Fibroblast of lung (primary cell): ENCODE results near the gene APOA1. TPM values are rescaled to one million over a fixed set of nuclear protein-coding genes. Genes with fewer than 3 reads are reported as not detected.

Experiments used
- DNase-seq, 2 donors: peaks; one replicate each; pipeline versions ENCODE4 v3.0.0 to v3.0.0-alpha.2; 2010; ENCODE audit warnings: low read depth in 2 of 2
- H2AFZ ChIP-seq: 2 replicates; pipeline ENCODE4 v1.5.1; 2012; ENCODE audit warnings: low read length, control low read depth, inconsistent platforms
- H3K27ac ChIP-seq: 2 replicates; pipeline ENCODE4 v1.5.1; 2011; ENCODE audit warnings: low read length, control low read depth; ENCODE audit not compliant: insufficient read depth
- H3K27me3 ChIP-seq: 2 replicates; pipeline ENCODE4 v1.5.1; 2011; ENCODE audit warnings: mild to moderate bottlenecking, low read length; ENCODE audit not compliant: control insufficient read depth, insufficient read depth
- H3K36me3 ChIP-seq: 2 replicates; pipeline ENCODE4 v1.5.1; 2011; ENCODE audit warnings: low read length; ENCODE audit not compliant: control insufficient read depth, insufficient read depth
- H3K4me1 ChIP-seq: 2 replicates; pipeline ENCODE4 v1.5.1; 2011; ENCODE audit warnings: low read length; ENCODE audit not compliant: control insufficient read depth, insufficient read depth; ENCODE audit errors: extremely low read depth
- H3K4me2 ChIP-seq: 2 replicates; pipeline ENCODE4 v1.5.1; 2011; ENCODE audit warnings: low read length, control low read depth; ENCODE audit not compliant: insufficient read depth; ENCODE audit errors: extremely low read depth
- H3K4me3 ChIP-seq, 4 experiments: fragments of 200-600 bp in 1 of 4; sonication (generic) in 1 of 4; replicated peaks in 1 of 4; 2 replicates each; pipeline ENCODE4 v1.5.1; 2011 to 2016; ENCODE audit warnings: low read length in 4 of 4, low read depth in 3 of 4, mild to moderate bottlenecking in 3 of 4, control low read depth in 2 of 4, inconsistent platforms in 1 of 4, mixed read lengths in 1 of 4; ENCODE audit not compliant: insufficient read depth in 1 of 4; ENCODE audit errors: control extremely low read depth in 1 of 4
- H3K79me2 ChIP-seq: 2 replicates; pipeline ENCODE4 v1.5.1; 2012; ENCODE audit warnings: mild to moderate bottlenecking, low read length, inconsistent platforms; ENCODE audit not compliant: control insufficient read depth, insufficient read depth
- H3K9ac ChIP-seq: 2 replicates; pipeline ENCODE4 v1.5.1; 2011; ENCODE audit warnings: mild to moderate bottlenecking, low read length, control low read depth; ENCODE audit not compliant: insufficient read depth
- H3K9me3 ChIP-seq: 2 replicates; pipeline ENCODE4 v1.5.1; 2012; ENCODE audit warnings: low read depth, low read length; ENCODE audit not compliant: control insufficient read depth, insufficient read depth
- H4K20me1 ChIP-seq: 2 replicates; pipeline ENCODE4 v1.5.1; 2011; ENCODE audit warnings: low read length; ENCODE audit not compliant: control insufficient read depth, insufficient read depth; ENCODE audit errors: extremely low read depth
- CTCF ChIP-seq, 2 donors: IDR thresholded peaks in 1 of 2; conservative IDR thresholded peaks in 1 of 2; 1 replicate in 1 of 2; 2 replicates in 1 of 2; pipeline ENCODE4 v1.5.1; 2011 to 2012; ENCODE audit warnings: low read length in 2 of 2, control low read depth in 1 of 2, inconsistent platforms in 1 of 2, low read depth in 1 of 2, mild to moderate bottlenecking in 1 of 2
- EZH2 ChIP-seq: IDR thresholded peaks from 2 replicates; pipeline ENCODE4 v1.5.1; 2012; ENCODE audit warnings: low read length, control low read depth, mild to moderate bottlenecking; ENCODE audit errors: missing control alignments
- polyA plus RNA-seq, 2 donors: library from polyadenylated mRNA; depleted of rRNA in 1 of 2; stranded (reverse) in 1 of 2; unstranded in 1 of 2; fragments of >200 nt; gene quantifications; 2 replicates each; pipeline ENCODE4 v1.2.1, GENCODE V29; 2011 to 2012; ENCODE audit warnings: missing spikeins in 1 of 2
- total RNA-seq: library from RNA; depleted of rRNA; stranded (reverse); fragments of >200 nt; gene quantifications from 2 replicates; pipeline ENCODE4 v1.2.1, GENCODE V29; 2014

APOA1 gene
- total and polyA plus RNA-seq, 2 donors (not counting 1 experiment from before 2014, with no cell fraction given) = 0.05 TPM; not detected in 1

GRCh38 chr11:116828632-116829524, 8.5 kb downstream of the APOA1 start:
- H3K27ac ChIP-seq = no peak overlapping the region
- no peak overlapping the region for H2AFZ ChIP-seq
- no peaks in the 10 kb centered on the region for H3K4me1 ChIP-seq
- DNase-seq = no peak
- H3K4me3 ChIP-seq = no peak overlapping the region
- no peak overlapping the region for H3K4me2 ChIP-seq
- no peaks in the 10 kb centered on the region for H3K9me3 ChIP-seq
- TF ChIP-seq CTCF (conservative IDR thresholded peaks at IDR 0.05 in 1 of 2, IDR thresholded peaks at IDR 0.05 in 1 of 2; ENCODE audit: low read depth in 1 of 2, low read length in 2 of 2) (no peak), EZH2 (no peak)
- no peaks in the 10 kb centered on the region for H3K79me2 ChIP-seq
- H3K36me3 ChIP-seq = no peaks in the 10 kb centered on the region
- no peaks in the 10 kb centered on the region for H3K27me3 ChIP-seq
- no peaks in the 10 kb centered on the region for H4K20me1 ChIP-seq
- no peak overlapping the region for H3K9ac ChIP-seq

- no peak for TF ChIP-seq CTCF (conservative IDR thresholded peaks at IDR 0.05 in 1 of 2, IDR thresholded peaks at IDR 0.05 in 1 of 2; ENCODE audit: low read depth in 1 of 2, low read length in 2 of 2)
- no peak for TF ChIP-seq EZH2
- Histone ChIP-seq H3K27ac (no peak overlapping the region), H3K4me3 (no peak overlapping the region), H3K9ac (no peak overlapping the region), H3K9me3 (no peaks in the 10 kb centered on the region), H3K4me1 (no peaks in the 10 kb centered on the region), H3K4me2 (no peak overlapping the region), H3K27me3 (peaks cover 2% of the 10 kb centered on the region), H3K79me2 (no peaks in the 10 kb centered on the region), H4K20me1 (no peaks in the 10 kb centered on the region), H3K36me3 (no peaks in the 10 kb centered on the region), H2AFZ (no peak overlapping the region)
- no peak for DNase-seq
Observed at GRCh38 chr11:116827461-116827860, 10.0 kb downstream of the APOA1 start.

GRCh38 chr11:116826751-116827431, 10.5 kb downstream of the APOA1 start:
- DNase-seq = no peak
- Histone ChIP-seq H3K27me3 (peaks cover 3% of the 10 kb centered on the region), H3K4me1 (no peaks in the 10 kb centered on the region), H4K20me1 (no peaks in the 10 kb centered on the region), H3K4me3 (no peak overlapping the region), H3K9ac (no peak overlapping the region), H3K36me3 (no peaks in the 10 kb centered on the region), H2AFZ (no peak overlapping the region), H3K79me2 (no peaks in the 10 kb centered on the region), H3K4me2 (no peak overlapping the region), H3K27ac (no peak overlapping the region), H3K9me3 (no peaks in the 10 kb centered on the region)
- no peak for TF ChIP-seq EZH2
- no peak for TF ChIP-seq CTCF (conservative IDR thresholded peaks at IDR 0.05 in 1 of 2, IDR thresholded peaks at IDR 0.05 in 1 of 2; ENCODE audit: low read depth in 1 of 2, low read length in 2 of 2)
